ENCODE measurements around the gene TBC1D2.
A peak's percentile ranks its signal among the peaks of the same experiment; 100 is the strongest.
"Not testable (repeated sequence)": the region's sequence is repeated elsewhere in the genome, so short reads cannot be mapped to it uniquely, and the experiment has no call there.

The TBC1D2 gene

DNA sequence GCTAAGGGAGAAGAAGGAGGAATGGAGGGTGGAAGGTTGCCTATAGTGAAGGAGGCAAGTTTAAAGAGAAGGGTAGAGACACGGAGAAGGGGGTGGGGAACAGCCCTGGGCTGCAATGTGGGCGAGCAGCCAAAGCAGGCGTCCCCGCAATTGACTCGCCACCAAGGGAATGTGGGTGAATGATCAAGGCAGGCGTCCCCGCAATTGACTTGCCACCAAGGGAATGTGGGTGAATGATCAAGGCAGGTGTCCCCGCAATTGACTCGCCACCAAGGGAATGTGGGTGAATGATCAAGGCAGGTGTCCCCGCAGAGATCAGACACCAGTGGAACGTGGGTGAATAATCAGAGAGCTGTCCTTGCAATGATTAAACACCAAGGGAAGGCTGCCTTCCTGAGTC is 14.8 kb upstream of the TBC1D2 start:
- DNase-seq (ENCODE audit: low read depth in 2 of 2): not testable (repeated sequence)

DNA sequence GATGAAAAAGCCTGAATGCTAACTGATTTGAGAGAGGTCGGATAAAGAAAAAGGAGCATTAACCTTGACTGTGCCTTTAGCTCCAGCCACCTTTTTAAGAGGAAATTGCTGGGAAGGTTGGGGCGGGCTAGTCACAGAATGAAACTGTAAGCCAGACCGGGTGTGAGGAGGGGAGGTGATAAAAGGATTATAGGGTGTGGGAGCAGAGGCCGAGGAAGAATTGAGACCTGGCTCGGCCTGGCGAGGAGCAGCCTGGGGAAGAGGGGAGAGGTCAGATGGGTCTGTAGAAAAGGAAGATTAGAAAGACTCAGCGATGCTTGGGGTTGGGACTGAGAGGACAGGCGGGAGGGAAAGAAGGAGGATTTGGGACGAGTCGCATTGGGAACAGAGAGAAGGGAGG is 14.2 kb upstream of the TBC1D2 start:
- not testable (repeated sequence) for DNase-seq (ENCODE audit: low read depth in 2 of 2)

DNA sequence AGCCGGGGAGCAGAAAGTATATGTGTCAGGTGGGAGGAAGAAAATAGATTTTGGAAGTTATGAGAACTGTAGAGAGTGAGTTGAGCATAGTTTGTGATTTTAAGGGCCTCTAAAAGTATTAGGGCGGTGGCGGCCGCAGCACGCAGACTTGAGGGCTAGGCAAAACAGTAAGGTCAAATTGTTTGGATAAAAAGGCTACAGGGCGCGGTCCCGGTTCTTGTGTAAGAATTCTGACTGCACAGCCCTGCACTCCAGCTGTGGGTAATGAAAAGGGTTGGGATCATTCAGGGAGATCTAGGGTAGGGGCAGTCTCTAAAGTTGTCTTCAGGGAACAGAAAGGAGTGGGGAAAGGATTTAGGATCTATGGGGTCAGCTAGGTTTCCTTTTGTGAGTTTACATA is 12.1 kb upstream of the TBC1D2 start:
- DNase-seq (ENCODE audit: low read depth in 2 of 2): not testable (repeated sequence)

DNA sequence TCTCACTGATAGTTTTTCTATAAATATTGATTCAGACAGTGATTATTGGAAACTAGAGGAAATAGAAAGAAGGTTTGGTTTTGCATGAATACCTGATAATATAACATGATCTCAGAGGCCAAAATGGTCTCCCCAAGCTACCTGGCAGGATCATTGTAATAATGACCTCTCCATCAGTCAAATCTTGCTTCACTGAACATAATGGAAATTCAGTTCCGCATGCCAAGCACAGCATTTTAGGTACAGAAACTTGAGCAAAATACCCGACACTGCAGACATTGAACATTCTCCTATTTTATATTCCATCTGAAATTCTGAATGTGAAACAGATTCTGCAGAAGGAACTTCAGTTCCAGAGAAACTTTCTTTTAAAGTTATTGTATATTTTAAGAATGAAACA is 9.1 kb upstream of the TBC1D2 start:
- no peak for DNase-seq (ENCODE audit: low read depth in 2 of 2)

DNA sequence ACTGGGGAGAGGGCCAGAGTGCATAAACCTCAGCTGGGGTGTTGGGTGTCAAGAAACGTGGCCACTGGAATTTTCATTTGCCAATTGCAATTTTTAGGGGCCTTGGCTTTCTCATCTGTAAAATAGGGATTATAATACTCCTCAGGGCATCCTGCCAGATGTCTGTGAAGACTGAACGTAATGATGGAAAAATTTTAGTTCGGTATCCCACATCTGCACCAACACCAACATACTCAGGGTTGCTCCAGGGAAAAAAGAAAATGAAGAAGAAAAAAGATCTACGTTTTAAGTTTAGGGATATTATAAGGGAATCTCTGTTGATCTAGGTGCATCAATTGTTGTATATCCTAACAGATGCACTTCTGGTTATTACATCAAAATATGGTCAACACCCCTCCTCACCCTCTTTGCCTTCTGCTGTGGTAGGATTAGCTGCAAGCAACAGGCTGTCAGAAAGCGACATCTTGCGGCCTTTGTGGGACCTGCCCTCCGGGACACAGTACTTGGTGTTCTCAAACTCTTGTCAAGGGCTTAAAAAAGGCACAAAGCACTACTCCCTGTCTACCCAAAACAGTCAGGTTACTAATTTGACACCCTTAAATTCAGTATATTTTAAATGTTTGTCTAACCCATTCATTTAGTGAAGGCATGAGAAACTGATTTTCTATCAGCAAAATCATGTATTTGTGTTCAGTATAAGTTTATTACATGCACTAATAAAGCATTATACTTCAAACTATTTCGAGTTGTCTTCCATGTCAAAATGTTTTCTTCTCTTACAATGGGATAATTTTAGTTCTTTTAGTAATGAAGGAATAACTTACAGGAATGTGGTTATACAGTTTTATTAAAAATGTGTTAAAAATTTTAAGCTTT is 8.3 kb upstream of the TBC1D2 start:
- DNase-seq (ENCODE audit: low read depth in 2 of 2): peak; percentile 59 to 64

DNA sequence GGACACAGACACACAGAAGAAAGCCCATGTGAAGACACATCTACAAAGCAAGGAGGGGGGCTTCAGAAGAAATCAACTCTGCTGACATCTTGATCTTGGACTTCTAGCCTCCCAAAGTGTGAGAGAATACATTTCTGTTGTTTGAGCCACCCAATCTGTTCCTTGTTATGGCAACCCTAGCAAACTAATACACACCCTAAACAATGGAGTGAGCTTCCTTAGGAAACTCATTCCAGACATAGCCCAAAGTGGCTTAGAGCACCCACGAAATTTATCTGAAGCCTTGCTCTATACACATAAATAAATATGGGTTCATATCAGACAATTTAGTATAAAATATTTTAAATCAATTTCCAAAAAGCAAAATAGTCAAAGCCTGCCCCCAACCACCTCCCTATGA is 7.6 kb upstream of the TBC1D2 start:
- DNase-seq (ENCODE audit: low read depth in 2 of 2): no peak

DNA sequence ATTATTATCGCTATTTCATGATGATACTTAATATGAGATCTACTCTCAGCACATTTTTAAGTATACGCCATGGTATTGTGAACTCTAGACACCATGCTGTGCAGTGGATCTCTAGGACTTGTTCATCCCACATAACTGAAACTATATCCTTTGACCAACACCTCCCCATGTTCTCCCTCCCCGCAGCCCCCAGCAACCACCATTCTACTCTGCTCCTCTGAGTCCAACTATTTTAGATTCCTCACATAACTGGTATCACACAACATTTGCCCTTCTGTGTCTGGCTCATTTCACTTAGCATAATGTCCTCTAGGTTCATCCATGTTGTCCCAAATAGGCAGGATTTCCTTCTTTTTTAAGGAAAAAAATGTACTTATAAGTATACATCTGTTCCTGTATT is 6.6 kb upstream of the TBC1D2 start:
- DNase-seq (ENCODE audit: low read depth in 2 of 2): no peak

DNA sequence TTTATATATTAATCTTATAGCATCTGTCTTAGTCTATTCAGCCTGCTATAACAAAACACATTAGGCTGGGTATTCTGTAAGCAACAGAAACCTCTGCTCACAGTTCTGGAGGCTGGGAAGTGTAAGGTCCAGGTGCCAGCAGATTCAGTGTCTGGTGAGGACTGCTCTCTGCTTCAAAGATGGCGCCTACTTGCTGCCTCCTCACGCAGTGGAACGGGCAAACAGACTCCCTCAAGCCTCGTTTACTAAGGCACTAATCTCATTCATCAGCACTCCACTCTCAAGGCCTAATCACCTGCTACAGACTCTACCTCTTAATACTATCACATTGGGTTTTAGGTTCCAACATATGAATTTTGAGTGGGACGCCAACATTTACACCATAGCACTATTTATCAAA is 5.2 kb upstream of the TBC1D2 start:
- no peak for DNase-seq (ENCODE audit: low read depth in 2 of 2)

DNA sequence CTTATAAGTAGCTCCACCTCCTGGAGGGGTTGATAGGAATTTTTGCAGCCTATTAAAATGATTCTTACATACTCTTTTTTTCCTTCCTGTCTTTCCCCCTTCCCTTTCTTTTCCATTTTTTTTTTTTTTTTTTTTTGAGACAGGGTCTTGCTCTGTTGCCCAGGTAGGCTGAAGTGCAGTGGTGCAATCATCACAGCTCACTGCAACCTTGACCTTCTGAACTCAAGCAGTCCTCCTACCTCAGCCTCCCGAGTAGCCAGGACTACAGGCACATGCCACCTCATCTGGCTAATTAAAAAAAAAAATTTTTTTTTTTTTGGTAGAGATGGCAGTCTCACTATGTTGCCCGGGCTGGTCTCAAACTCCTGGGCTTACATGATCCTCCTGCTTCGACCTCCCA is 4.3 kb upstream of the TBC1D2 start:
- DNase-seq (ENCODE audit: low read depth in 2 of 2): no peak

DNA sequence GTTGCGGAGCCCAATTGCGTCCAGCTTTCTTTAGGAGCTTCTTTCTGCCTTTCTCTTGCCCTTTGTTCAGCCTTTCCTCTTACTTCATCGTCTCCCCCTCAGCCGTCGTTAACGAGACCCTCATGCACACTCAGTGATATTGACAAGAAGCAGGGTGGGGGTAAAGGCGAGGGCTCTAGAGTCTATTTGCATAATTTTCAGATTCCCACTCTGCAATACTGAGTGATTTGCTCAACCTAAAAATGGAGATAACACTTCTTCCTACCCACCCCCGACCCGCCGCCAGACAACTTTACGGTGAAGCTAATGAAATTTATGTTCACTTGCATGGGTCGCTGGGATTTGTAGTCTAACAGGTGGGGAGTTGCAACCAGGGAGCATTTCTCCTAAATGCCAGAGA is 1.3 kb upstream of the TBC1D2 start:
- DNase-seq (ENCODE audit: low read depth in 2 of 2): peak in 1 of 2 donors; percentile 14

DNA sequence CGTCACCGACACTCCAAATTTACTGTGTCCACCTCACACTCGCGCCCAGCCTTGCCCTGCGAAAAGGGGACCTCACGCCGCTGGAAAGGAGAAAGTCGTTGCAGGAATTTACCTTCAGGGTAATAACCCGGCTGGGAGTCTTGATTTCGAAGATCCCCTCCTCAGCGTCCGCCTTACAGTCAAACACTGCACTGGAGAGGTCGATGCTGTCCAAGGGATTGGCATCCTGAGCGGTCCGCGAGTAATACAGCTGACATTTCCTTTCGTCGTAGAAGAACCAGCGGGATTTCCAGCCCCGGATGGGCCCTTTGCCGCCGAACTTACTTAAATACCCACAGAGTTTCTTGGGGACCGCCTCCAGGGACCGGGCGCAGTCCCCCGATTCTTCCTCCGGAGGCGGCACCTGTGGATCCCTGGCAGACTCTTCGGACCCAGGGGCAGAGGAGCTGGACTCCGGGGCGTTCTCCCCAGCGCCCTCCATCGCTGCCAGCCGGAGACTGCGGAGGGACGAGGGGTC is 330 bp downstream of the TBC1D2 start:
- no peak for DNase-seq (ENCODE audit: low read depth in 2 of 2)

DNA sequence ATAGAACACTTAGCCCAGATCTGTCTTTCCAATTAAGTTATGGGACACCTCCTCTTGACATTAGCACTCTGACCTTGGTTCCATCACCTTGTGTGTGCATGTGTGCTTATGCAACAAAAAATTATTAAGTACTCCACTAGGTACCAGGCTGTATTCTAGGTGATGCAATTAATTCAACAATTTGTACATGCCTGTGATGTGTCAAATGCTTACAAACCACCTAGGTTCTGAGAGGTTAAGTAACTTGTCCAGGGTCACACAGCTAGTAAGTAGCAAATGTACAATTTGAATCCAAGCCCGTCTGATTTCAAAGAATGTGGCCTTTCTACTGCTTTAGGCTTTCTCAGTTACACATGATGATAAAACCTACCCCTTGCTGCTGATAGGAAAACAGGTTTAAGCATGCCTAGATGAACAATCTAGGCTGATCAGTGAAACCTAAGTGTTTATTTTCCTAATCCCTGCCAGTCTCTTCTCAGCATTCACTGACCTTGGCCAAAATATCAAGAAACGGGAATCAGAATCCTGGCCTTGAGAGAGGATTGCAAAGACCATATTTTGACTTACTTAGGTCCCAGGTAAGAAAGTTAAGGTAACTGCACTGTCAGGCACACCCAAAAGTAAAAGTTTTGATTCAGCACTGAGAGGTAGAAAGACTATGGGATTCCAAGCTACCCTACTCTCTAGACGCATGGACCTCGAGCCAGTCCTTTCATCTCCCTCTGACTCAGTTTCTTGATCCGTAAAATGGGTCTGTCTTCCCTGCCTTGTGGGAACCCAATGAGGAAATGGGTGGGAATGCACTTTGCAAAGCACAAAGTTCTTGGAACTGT is 1.0 kb downstream of the TBC1D2 start:
- DNase-seq (ENCODE audit: low read depth in 2 of 2): no peak

DNA sequence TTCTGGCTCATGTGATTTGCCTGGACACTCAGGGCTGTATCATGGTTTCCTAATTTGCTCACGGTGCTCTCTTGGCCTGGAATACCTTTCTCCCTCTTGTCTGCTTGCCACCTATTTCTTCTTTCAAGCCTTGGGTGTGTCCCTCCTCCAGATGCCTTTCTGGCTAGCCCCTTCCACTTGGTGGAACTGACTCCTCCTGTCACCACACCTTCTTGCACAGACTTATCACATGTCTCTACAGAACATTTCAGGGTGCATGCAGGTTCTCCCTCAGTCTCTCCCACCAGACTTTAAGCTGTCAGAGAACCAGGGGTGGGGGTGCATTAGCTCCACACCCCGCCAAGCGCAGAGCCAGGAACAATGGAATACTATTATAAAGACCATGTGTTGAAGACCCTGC is 1.9 kb downstream of the TBC1D2 start:
- no peak for DNase-seq (ENCODE audit: low read depth in 2 of 2)

DNA sequence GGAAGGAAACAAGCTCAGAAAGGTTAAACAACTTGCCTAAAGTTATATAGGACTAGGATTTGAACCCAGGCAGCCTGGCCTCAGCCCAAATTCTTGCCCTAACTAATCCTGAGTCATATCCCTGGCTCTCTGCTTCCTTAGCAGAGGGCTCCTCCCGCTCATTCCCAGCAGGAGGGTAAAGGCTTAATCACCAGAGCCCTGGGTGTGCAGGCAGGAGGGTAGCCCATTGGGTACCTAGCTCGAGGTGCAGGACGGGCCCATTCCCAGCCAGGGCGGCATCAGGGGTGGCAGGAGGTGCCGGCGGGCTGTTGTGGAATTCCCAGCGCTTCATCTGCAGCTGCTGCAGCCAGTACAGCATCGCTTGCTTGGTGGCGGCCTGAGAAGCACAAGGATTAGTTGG is 3.9 kb downstream of the TBC1D2 start:
- DNase-seq (ENCODE audit: low read depth in 2 of 2): no peak

DNA sequence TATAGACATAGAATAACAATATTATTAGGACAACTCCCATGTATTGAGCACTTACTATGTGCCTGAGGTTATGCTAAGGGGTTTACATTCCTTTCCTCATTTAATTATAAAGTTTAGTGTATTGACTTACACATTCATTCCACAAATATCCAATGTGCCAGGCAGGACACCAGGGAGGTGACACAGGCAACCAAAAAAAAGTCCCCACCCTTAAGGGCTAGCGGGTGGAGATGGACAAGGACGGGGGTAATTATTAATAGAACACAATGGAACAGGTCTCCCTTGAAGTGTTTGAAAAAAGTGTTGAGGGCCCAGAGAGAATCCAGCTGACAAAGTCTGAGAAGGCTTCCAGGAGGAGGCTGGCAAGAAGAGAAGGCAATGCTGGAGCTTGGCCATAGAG is 5.7 kb downstream of the TBC1D2 start:
- DNase-seq (ENCODE audit: low read depth in 2 of 2): no peak

DNA sequence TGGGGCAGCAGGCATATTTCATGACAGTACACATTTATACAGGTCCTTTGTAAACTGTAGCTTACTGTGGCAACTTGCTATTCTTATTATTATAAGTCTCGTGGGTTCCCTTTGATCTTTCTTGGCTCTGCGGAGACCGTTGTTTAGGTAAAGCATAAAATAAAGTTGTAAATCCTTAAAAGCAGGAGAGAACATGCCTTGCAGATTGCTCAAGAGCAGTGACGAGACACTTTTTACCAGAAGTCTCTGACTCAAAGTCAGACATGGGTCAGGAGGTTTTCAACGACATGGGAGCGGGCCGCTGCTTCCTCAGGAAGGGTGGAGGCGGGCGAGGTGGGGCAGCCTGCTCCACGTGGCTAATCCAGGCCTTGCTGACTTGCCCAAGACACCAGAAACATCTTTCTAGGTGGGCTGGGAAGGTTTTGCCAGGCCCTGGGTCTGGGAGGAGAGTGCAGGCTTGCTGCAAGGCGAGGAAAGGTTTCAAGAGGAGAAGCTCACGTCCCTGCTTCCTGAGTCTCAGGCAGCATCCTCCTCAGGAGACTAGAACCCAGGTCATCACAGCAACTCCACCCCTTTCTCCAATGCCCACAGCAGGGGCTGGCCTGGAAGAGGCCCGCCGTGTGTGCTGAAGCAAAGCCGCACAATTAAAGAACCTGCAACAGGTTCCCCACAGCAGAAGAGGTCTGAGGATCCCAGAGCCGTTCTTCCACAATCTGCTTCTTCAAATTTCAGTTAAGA is 6.5 kb downstream of the TBC1D2 start:
- DNase-seq (ENCODE audit: low read depth in 2 of 2): no peak

DNA sequence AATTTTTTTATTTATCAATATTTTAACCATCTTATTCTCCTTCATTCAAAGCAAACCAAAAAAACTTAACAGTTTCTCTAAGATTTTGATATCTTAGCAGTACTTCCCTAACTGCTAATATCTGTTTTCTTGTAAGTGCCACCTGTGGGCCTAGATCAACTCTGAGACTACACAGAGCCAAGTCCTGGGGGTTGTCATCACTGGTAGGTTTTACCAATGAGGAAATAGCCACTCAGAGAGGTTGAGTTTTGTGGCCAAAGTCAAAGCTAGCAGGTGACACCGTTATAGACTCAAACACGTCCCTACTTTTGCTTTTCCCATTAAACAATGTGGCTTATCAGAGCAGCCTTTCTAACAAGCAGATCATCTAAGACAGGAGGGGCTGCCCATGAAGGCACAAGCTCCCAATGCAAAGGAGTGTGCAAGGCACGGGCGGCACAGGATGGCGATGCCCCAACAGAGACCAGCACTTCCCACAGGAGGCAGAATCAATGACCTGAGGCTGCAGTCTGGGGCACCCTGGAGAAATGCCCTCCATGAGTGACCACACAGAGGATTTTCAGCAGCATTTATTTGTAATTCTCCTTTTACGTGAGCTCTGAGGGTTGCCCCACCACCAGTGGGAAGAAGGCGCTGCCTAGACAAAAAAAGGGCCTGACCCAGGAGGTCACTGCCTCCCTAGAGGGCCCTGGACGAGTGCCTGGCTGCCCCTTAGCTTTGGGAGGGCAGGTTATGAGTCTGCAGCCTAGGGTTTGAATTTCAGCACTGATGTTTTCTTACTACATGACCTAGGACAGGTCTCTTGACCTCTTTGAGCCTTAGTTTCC is 7.4 kb downstream of the TBC1D2 start:
- no peak for DNase-seq (ENCODE audit: low read depth in 2 of 2)

DNA sequence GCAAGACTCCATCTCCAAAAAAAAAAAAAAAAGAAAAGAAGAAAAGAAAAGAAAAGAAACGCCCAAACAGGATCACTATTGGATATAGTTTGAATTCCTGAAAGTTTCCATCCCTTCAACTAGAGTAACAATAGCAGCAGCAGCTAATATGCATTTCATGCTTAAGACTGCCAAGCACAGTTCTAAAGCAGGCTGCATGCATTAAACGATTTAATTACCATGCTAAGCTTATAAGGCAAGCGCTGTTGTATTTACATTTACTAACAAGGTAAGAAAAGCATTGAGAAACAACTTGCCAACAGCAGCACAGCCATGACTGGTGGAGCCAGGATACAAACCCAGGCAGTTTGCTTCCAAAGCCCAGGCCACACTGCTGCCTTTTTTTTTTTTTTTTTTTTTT is 13.0 kb downstream of the TBC1D2 start:
- DNase-seq (ENCODE audit: low read depth in 2 of 2): no peak

DNA sequence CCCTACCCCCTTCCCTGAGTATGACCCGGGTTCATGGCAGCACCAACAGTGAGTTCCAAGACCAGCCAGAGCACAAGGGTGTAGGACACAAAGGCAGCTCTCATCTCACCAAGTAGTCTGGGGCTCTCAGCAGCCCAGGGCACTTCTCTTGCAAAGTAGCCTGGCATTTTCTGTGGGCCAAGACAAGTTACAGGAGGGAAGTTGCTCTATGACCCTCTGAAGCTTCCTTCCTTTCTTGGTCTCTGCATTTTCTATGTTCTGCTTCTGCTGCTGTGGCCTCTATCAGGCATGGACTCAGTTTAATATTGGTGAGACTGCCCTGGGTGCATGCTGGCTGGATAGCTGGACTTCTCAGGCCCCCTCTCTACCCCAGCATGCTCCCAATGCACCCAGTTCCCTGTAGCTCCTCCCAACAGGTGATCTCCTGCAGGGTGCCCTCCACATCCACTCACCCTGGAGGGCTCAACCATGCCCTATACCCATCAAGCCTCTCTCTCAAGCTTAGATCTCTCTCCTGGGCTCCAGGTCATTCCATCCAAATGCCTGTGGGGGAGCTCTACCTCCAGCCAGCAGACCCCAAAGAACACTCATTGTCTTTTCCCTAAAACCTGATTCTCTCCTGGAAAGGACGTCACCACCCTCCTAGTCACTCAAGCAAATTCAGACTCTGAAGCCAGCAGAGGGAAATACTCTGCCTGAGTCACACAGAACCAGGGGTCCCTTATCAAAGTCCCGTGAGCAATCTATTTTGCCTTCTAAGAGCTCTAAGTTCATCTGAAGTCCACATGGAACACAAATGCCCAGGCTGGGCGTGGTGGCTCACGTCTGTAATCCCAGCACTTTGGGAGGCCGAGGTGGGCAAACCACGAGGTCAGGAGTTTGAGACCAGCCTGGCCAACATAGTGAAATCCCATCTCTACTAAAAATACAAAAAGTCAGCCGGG is 13.8 kb downstream of the TBC1D2 start:
- DNase-seq (ENCODE audit: low read depth in 2 of 2): no peak

DNA sequence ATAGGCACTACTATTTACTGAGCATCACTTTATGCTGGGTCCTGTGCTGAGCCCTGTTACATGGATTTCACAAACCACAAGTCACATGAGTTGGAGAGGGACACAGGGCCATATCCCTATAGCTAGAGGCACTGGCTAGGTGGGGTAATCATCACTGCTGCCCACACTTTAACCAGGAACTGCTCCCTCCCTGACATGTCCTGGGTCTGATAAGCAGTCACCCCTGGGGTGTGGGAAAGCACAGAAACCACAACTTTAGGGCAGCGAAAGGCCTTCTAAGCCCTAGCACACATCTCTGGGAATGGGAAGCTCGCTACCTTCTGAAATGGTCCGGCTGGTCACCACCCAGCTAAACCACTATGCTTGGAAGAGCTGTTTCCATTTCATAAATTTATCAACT is 15.0 kb downstream of the TBC1D2 start:
- DNase-seq (ENCODE audit: low read depth in 2 of 2): no peak
